GM23338 (cell line): Measurements from ENCODE around the gene CD84. TPM values are rescaled to one million over a fixed set of nuclear protein-coding genes. Genes with fewer than 3 reads are reported as not detected.

ENCODE experiments used
- ATAC-seq: fragments of 200-7000 bp; cut with Tn5 transposase; 3 replicates; pipeline ENCODE4 v1.9.1; 2020
- DNase-seq: peaks from one replicate; pipeline ENCODE4 v3.0.0-alpha.2; 2015; ENCODE audit warnings: low spot score
- H2AFZ ChIP-seq: fragments of 200-600 bp; sonication (generic); 2 replicates; pipeline ENCODE4 v1.8.0; 2016; ENCODE audit warnings: antibody characterized with exemption, mild to moderate bottlenecking, moderate library complexity
- H3F3A ChIP-seq: fragments of 200-600 bp; sonication (generic); replicated peaks from 2 replicates; pipeline ENCODE4 v1.8.0; 2017; ENCODE audit warnings: antibody characterized with exemption, mixed run types, low read depth
- H3K27ac ChIP-seq: fragments of 200-600 bp; sonication (generic); 2 replicates; pipeline ENCODE4 v1.6.1; 2016; ENCODE audit warnings: low read depth
- H3K27me3 ChIP-seq: fragments of 200-600 bp; sonication (generic); 2 replicates; pipeline ENCODE4 v1.8.0; 2016; ENCODE audit warnings: mild to moderate bottlenecking, mixed run types, moderate library complexity; ENCODE audit not compliant: insufficient read depth
- H3K36me3 ChIP-seq: fragments of 200-600 bp; sonication (generic); 2 replicates; pipeline ENCODE4 v1.8.0; 2016; ENCODE audit warnings: mild to moderate bottlenecking; ENCODE audit not compliant: insufficient read depth
- H3K4me1 ChIP-seq: fragments of 200-600 bp; sonication (generic); 2 replicates; pipeline ENCODE4 v1.8.0; 2016; ENCODE audit warnings: mild to moderate bottlenecking, moderate library complexity; ENCODE audit not compliant: insufficient read depth
- H3K4me2 ChIP-seq: fragments of 200-600 bp; sonication (generic); 2 replicates; pipeline ENCODE4 v1.7.1; 2017; ENCODE audit warnings: mixed run types
- H3K4me3 ChIP-seq: fragments of 200-600 bp; sonication (generic); 2 replicates; pipeline ENCODE4 v1.6.1; 2016; ENCODE audit warnings: mixed run types
- H3K79me2 ChIP-seq: fragments of 200-600 bp; sonication (generic); replicated peaks from 2 replicates; pipeline ENCODE4 v1.8.0; 2017; ENCODE audit warnings: mild to moderate bottlenecking; ENCODE audit not compliant: insufficient read depth
- H3K9me2 ChIP-seq: fragments of 200-600 bp; sonication (generic); 2 replicates; pipeline ENCODE4 v1.8.0; 2017; ENCODE audit not compliant: insufficient read depth
- H4K20me1 ChIP-seq: fragments of 200-600 bp; sonication (generic); replicated peaks from 2 replicates; pipeline ENCODE4 v1.8.0; 2017; ENCODE audit warnings: mild to moderate bottlenecking; ENCODE audit not compliant: insufficient read depth
- H3K27ac Mint-ChIP-seq: 2 replicates; pipeline ENCODE4 v1.8.0; 2020; ENCODE audit warnings: inconsistent platforms, mild to moderate bottlenecking, moderate library complexity, mixed read lengths
- H3K27me3 Mint-ChIP-seq: 3 replicates; pipeline ENCODE4 v1.8.0; 2022; ENCODE audit warnings: low read depth, mild to moderate bottlenecking, moderate library complexity, mixed read lengths, inconsistent platforms; ENCODE audit not compliant: insufficient read depth, poor library complexity
- H3K36me3 Mint-ChIP-seq: 3 replicates; pipeline ENCODE4 v1.8.0; 2021; ENCODE audit warnings: low read depth, mild to moderate bottlenecking, inconsistent platforms, moderate library complexity, mixed read lengths
- H3K4me1 Mint-ChIP-seq: 3 replicates; pipeline ENCODE4 v1.8.0; 2020; ENCODE audit warnings: mild to moderate bottlenecking, inconsistent platforms, mixed read lengths
- H3K4me3 Mint-ChIP-seq: 3 replicates; pipeline ENCODE4 v1.8.0; 2021; ENCODE audit warnings: moderate library complexity, mild to moderate bottlenecking, inconsistent platforms, mixed read lengths
- H3K9me3 Mint-ChIP-seq: 3 replicates; pipeline ENCODE4 v1.8.0; 2020; ENCODE audit warnings: moderate library complexity, mild to moderate bottlenecking, inconsistent platforms, mixed read lengths
- STAT1 ChIP-seq: IDR thresholded peaks from one replicate; pipeline ENCODE4 v1.6.1; 2016; ENCODE audit warnings: antibody characterized with exemption; ENCODE audit not compliant: unreplicated experiment
- ZNF114 ChIP-seq: fragments of 250-450 bp; sonication (Bioruptor Pico); IDR thresholded peaks from 2 replicates; pipeline ENCODE4 v1.5.0; 2020; ENCODE audit warnings: mild to moderate bottlenecking, moderate library complexity
- polyA plus RNA-seq: library from polyadenylated mRNA; unstranded; fragments of >200 nt; fragmentation: Nextera tagmentation; extraction: Ambion mirVana; gene quantifications from 2 replicates; pipeline ENCODE4 v1.2.1, GENCODE V29; 2016
- total RNA-seq: library from RNA; depleted of rRNA; stranded (reverse); fragments of >200 nt; shearing (Covaris generic); gene quantifications from 2 replicates; pipeline ENCODE4 v1.2.3, GENCODE V29; 2014
- TF ChIP-seq, protein P1 (sequence below), 2 experiments: fragments of 200-600 bp in 1 of 2; sonication (generic) in 1 of 2; conservative IDR thresholded peaks; 2 replicates each; pipeline versions ENCODE4 v1.5.1 to v1.6.1; 2016 to 2017; ENCODE audit warnings: antibody characterized with exemption in 2 of 2, low read depth in 2 of 2, mild to moderate bottlenecking in 2 of 2, moderate library complexity in 1 of 2
- TF ChIP-seq, protein P2 (sequence below): fragments of 250-450 bp; sonication (Bioruptor Pico); IDR thresholded peaks from 2 replicates; pipeline ENCODE4 v1.5.0; 2020; ENCODE audit warnings: mild to moderate bottlenecking, moderate library complexity
- TF ChIP-seq, protein P3 (sequence below): IDR thresholded peaks from 2 replicates; pipeline ENCODE4 v1.6.1; 2016; ENCODE audit warnings: antibody characterized with exemption

CD84 gene
- total and polyA plus RNA-seq, 2 experiments from 2014 or later = not detected

DNA sequence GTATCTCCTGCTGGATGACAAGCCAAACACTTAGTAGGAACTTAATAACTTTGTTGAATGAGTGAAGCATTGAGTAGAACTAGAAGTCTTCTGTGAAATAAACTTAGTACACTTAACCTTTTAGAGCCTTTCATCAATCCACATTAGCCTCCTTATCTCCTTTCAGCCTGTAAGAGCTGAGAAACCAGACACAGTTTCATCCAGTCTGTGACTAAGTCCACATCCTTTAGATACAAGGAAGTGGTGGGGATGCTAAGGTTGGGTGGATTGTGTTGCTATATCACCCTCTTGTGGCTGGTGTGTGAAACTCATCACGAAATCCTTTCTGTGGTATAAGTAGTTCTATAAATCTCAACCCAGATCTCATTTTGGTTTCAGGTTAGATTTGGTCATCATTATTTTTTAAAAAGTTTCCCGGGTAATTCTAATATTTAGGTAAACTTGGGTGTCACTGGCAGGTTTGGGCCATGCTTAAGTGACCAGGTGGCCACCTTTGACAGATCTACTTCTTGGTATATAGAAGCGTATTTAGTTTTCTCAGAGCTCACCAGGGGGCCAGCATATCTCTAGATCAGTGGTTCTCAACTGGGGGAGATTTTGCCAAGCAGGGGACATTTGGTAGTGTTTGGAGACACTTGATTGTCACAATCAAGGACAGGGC, 27.8 kb upstream of the CD84 start:
- no peak overlapping the region for H3K4me3 ChIP-seq
- DNase-seq = peak; percentile 82

DNA sequence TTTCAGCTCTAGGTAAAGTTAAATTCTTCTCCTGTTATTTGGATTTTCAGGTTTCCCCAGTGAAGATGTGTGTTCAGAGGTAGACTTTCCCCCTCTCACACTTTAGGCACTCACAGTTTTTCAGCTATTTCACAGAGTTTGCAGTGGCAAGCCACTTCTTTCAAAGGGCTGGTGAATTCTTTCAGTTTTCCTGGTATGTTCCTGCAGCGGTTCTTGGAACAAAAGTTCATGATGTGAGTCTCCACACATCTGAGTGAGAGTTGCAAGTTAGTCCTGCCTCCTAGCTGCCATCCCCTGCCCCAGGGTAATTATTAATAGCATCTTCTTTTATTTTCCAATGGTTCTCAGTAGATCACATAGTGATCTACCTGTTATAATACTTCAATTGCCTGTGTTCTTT, 27.3 kb upstream of the CD84 start:
- Mint-ChIP-seq H3K4me1 (peaks cover 9% of the 10 kb centered on the region; the same call in 2 of the 3 replicates), H3K27me3 (no peaks in the 10 kb centered on the region), H3K4me3 (no peak overlapping the region), H3K36me3 (peaks cover 9% of the 10 kb centered on the region; the same call in 2 of the 3 replicates), H3K27ac (no peak overlapping the region; the same call in 1 of the 2 replicates), H3K9me3 (peaks cover 18% of the 10 kb centered on the region)
- Histone ChIP-seq H3K27ac (no peak overlapping the region), H3K9me2 (no peaks in the 10 kb centered on the region), H3K27me3 (no peaks in the 10 kb centered on the region), H2AFZ (peak overlapping the region; percentile 33), H3K4me1 (no peaks in the 10 kb centered on the region), H3F3A (no peaks in the 10 kb centered on the region), H3K4me2 (no peak overlapping the region), H3K4me3 (no peak overlapping the region), H3K36me3 (no peaks in the 10 kb centered on the region), H4K20me1 (no peaks in the 10 kb centered on the region), H3K79me2 (no peaks in the 10 kb centered on the region)
- ATAC-seq (no peak), DNase-seq (no peak)
- no peak for TF ChIP-seq STAT1
- TF ChIP-seq, protein P1, sequence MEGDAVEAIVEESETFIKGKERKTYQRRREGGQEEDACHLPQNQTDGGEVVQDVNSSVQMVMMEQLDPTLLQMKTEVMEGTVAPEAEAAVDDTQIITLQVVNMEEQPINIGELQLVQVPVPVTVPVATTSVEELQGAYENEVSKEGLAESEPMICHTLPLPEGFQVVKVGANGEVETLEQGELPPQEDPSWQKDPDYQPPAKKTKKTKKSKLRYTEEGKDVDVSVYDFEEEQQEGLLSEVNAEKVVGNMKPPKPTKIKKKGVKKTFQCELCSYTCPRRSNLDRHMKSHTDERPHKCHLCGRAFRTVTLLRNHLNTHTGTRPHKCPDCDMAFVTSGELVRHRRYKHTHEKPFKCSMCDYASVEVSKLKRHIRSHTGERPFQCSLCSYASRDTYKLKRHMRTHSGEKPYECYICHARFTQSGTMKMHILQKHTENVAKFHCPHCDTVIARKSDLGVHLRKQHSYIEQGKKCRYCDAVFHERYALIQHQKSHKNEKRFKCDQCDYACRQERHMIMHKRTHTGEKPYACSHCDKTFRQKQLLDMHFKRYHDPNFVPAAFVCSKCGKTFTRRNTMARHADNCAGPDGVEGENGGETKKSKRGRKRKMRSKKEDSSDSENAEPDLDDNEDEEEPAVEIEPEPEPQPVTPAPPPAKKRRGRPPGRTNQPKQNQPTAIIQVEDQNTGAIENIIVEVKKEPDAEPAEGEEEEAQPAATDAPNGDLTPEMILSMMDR (conservative IDR thresholded peaks at IDR 0.05; ENCODE audit: low read depth in 2 of 2) = no peak
- TF ChIP-seq ZNF114 (CRISPR knock-in tag) = no peak
- TF ChIP-seq, protein P2, sequence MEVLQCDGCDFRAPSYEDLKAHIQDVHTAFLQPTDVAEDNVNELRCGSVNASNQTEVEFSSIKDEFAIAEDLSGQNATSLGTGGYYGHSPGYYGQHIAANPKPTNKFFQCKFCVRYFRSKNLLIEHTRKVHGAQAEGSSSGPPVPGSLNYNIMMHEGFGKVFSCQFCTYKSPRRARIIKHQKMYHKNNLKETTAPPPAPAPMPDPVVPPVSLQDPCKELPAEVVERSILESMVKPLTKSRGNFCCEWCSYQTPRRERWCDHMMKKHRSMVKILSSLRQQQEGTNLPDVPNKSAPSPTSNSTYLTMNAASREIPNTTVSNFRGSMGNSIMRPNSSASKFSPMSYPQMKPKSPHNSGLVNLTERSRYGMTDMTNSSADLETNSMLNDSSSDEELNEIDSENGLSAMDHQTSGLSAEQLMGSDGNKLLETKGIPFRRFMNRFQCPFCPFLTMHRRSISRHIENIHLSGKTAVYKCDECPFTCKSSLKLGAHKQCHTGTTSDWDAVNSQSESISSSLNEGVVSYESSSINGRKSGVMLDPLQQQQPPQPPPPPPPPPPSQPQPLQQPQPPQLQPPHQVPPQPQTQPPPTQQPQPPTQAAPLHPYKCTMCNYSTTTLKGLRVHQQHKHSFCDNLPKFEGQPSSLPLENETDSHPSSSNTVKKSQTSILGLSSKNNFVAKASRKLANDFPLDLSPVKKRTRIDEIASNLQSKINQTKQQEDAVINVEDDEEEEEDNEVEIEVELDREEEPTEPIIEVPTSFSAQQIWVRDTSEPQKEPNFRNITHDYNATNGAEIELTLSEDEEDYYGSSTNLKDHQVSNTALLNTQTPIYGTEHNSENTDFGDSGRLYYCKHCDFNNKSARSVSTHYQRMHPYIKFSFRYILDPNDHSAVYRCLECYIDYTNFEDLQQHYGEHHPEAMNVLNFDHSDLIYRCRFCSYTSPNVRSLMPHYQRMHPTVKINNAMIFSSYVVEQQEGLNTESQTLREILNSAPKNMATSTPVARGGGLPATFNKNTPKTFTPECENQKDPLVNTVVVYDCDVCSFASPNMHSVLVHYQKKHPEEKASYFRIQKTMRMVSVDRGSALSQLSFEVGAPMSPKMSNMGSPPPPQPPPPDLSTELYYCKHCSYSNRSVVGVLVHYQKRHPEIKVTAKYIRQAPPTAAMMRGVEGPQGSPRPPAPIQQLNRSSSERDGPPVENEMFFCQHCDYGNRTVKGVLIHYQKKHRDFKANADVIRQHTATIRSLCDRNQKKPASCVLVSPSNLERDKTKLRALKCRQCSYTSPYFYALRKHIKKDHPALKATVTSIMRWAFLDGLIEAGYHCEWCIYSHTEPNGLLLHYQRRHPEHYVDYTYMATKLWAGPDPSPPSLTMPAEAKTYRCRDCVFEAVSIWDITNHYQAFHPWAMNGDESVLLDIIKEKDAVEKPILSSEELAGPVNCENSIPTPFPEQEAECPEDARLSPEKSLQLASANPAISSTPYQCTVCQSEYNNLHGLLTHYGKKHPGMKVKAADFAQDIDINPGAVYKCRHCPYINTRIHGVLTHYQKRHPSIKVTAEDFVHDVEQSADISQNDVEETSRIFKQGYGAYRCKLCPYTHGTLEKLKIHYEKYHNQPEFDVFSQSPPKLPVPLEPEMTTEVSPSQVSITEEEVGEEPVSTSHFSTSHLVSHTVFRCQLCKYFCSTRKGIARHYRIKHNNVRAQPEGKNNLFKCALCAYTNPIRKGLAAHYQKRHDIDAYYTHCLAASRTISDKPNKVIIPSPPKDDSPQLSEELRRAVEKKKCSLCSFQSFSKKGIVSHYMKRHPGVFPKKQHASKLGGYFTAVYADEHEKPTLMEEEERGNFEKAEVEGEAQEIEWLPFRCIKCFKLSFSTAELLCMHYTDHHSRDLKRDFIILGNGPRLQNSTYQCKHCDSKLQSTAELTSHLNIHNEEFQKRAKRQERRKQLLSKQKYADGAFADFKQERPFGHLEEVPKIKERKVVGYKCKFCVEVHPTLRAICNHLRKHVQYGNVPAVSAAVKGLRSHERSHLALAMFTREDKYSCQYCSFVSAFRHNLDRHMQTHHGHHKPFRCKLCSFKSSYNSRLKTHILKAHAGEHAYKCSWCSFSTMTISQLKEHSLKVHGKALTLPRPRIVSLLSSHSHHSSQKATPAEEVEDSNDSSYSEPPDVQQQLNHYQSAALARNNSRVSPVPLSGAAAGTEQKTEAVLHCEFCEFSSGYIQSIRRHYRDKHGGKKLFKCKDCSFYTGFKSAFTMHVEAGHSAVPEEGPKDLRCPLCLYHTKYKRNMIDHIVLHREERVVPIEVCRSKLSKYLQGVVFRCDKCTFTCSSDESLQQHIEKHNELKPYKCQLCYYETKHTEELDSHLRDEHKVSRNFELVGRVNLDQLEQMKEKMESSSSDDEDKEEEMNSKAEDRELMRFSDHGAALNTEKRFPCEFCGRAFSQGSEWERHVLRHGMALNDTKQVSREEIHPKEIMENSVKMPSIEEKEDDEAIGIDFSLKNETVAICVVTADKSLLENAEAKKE (CRISPR knock-in tag) = no peak

More for the DNA sequence above, 27.8 kb upstream of the CD84 start:
- no peaks in the 10 kb centered on the region for H3K79me2 ChIP-seq
- H3K27me3 ChIP-seq = no peaks in the 10 kb centered on the region
- no peaks in the 10 kb centered on the region for H3K4me1 ChIP-seq
- no peak overlapping the region for H3K27ac ChIP-seq
- no peaks in the 10 kb centered on the region for H3K9me2 ChIP-seq
- no peaks in the 10 kb centered on the region for H3K36me3 ChIP-seq
- peak; percentile 93 for ATAC-seq
- TF ChIP-seq, protein P3, sequence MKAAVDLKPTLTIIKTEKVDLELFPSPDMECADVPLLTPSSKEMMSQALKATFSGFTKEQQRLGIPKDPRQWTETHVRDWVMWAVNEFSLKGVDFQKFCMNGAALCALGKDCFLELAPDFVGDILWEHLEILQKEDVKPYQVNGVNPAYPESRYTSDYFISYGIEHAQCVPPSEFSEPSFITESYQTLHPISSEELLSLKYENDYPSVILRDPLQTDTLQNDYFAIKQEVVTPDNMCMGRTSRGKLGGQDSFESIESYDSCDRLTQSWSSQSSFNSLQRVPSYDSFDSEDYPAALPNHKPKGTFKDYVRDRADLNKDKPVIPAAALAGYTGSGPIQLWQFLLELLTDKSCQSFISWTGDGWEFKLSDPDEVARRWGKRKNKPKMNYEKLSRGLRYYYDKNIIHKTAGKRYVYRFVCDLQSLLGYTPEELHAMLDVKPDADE = no peak
- TF ChIP-seq, protein P1 (conservative IDR thresholded peaks at IDR 0.05; ENCODE audit: low read depth in 2 of 2) = peak; percentile 93 to 94
- Mint-ChIP-seq H3K9me3 (peaks cover 13% of the 10 kb centered on the region; the same call in 2 of the 3 replicates), H3K4me1 (peaks cover 9% of the 10 kb centered on the region; the same call in 2 of the 3 replicates), H3K27ac (no peak overlapping the region), H3K27me3 (no peaks in the 10 kb centered on the region), H3K36me3 (peaks cover 4% of the 10 kb centered on the region; the same call in 2 of the 3 replicates), H3K4me3 (no peak overlapping the region)
- no peaks in the 10 kb centered on the region for H4K20me1 ChIP-seq
- no peak overlapping the region for H2AFZ ChIP-seq
- no peaks in the 10 kb centered on the region for H3F3A ChIP-seq
- H3K4me2 ChIP-seq = no peak overlapping the region
